Fibroblast of skin of left biceps (primary cell): ENCODE data around the gene RTN1.

Source experiments
- DNase-seq, 2 experiments: peaks; one replicate each; pipeline ENCODE4 v3.0.0-alpha.2; 2013; ENCODE audit warnings: low read depth in 2 of 2

The RTN1 gene, protein sequence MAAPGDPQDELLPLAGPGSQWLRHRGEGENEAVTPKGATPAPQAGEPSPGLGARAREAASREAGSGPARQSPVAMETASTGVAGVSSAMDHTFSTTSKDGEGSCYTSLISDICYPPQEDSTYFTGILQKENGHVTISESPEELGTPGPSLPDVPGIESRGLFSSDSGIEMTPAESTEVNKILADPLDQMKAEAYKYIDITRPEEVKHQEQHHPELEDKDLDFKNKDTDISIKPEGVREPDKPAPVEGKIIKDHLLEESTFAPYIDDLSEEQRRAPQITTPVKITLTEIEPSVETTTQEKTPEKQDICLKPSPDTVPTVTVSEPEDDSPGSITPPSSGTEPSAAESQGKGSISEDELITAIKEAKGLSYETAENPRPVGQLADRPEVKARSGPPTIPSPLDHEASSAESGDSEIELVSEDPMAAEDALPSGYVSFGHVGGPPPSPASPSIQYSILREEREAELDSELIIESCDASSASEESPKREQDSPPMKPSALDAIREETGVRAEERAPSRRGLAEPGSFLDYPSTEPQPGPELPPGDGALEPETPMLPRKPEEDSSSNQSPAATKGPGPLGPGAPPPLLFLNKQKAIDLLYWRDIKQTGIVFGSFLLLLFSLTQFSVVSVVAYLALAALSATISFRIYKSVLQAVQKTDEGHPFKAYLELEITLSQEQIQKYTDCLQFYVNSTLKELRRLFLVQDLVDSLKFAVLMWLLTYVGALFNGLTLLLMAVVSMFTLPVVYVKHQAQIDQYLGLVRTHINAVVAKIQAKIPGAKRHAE

GRCh38 chr14:59870277-59871165 lies at the start of gene RTN1:
Gene RTN1 (minus strand): TSS chr14:59870776. CDS start chr14:59870630, 146 bp downstream.
- DNase-seq: peak in 1 of 2 experiments; percentile 3

- DNase-seq: no peak
Observed at GRCh38 chr14:59920378-59920683, 49.8 kb upstream of the RTN1 start.

GRCh38 chr14:59919570-59920377 lies 49.2 kb upstream of the RTN1 start, which contains the start of gene LRRC9:
Gene LRRC9 (plus strand): TSS chr14:59920144.
- no peak for DNase-seq

GRCh38 chr14:59918824-59919569 lies 48.4 kb upstream of the RTN1 start:
- peak; percentile 4 to 5 for DNase-seq

GRCh38 chr14:59913187-59913586 lies 42.6 kb upstream of the RTN1 start:
- no peak for DNase-seq

DNA sequence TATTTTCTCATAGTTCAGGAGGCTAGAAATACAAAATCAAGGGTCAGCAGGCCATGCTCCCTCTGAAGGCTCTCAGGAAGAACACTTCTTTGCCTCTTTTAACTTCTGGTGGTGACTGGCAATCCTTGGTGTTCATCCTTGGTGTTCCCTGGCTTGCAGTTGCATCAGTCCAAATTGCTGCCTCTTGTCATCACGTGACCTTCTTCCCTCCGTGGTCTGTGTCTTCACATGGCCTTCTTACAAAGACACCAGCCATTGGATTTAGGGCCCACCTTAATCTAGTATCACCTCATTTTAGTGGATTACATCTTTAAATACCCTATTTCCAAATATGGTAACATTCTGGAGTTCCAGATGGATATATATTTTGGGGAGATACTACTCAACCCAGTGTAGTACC lies 41.9 kb upstream of the RTN1 start:
- DNase-seq: no peak

- no peak for DNase-seq
Observed at GRCh38 chr14:59905188-59905587, 34.6 kb upstream of the RTN1 start.

DNA sequence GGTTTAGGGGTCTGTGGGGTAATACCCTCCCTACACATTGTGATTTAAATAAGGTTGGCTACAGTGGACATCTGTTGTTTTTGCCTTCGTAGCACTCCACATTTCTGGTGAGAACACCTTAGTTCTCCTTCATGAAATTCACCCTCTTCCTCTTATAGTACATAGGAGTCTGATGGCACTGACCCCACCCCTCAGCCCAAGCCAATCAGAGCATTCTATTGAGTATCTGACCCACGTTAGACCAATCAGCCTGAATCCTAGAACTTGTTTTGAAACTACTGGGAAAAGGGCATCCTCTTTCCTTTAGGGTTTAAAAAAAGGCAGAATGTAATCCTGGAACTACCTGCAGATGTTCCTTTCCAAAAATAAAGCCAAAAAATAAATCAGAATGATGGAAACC lies 33.6 kb upstream of the RTN1 start:
- DNase-seq: no peak

DNA sequence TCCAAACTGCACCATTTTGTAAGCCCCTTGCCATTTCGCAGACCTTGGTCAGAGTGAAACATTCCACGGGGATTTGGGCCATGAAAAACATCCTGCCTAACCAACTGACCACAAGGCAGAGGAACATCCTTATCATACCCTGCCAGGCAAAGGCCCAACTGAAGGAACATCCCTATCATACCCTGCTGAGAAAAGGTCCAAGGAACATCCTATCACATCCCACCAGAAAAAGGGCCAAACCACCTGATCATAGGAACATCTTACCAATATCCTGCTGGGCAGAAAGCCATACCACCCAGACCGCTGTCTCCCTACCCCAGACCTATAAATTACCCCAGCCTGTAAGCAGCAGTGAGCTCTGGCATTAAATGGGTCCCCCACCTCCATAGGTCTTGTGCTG lies 30.0 kb upstream of the RTN1 start:
- DNase-seq: no peak

GRCh38 chr14:59897757-59898383 lies 27.3 kb upstream of the RTN1 start:
- no peak for DNase-seq

DNA sequence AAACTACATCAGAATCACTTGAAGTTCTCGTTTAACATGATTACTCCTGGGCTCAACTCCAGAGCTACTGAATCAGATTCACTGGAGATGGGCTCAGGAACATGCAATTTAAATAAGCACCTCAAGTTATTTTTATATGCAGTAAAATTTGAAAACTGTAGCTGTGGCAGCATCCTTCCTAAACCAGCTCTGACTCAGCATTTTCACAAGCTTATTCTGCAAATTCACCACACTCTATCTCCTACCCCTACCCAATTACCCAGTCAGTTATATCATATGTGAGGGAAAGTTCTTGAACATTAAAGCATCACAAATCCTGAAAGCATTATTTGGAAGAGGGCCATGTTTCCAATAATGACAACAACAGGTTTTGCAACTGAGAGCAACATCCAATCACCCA lies 25.1 kb upstream of the RTN1 start:
- DNase-seq: no peak

DNA sequence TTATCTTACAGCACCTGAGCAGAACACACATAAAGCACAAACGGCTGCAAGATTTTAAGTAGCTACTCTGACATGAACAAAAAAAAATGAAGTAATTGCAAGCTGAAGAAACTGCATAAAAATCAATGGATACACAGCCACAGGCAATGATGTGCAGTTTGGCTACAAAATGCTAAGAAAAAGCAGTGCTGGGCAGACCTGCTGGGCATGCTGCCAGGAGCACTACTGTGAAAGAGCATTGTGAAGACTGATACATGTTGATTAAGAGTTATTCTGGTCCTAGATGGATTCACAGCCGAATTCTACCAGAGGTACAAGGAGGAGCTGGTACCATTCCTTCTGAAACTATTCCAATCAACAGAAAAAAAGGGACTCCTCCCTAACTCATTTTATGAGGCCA lies 20.1 kb upstream of the RTN1 start:
- DNase-seq: no peak

DNA sequence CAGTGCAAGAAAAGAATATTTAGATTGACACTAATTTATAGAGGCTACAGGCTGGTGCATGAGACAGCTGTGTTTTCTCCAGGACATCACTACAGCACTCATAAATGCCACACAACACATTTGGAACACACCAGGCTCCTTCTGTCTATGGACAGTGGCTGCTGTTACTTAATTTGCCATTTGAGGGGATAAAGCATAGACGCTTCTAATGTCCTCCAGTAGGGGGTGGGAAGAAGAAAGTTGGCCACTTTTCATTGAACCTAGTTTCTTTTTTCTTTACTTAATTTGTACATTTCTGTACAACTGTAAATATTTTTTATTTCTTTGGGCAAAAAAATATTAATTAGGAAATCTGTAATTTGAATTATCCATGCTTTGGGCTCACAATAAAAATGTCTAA lies 12.4 kb upstream of the RTN1 start:
- no peak for DNase-seq

DNA sequence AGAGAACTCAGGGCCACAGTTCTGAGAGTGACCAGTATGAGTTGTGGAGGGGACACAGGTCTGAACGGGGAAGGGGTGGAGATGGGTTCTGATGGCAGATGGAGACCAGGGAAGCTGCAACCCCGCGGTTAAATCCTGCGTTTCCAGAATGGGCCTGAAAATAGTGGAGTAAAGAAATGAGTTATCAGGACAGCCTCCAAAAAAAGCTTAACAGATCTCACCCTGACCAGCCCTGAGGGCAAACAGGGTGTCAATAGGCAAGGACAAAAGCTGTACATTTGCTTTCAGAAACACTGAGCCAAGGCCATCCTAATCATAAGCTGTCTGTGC lies 555 bp upstream of the RTN1 start:
- no peak for DNase-seq

DNA sequence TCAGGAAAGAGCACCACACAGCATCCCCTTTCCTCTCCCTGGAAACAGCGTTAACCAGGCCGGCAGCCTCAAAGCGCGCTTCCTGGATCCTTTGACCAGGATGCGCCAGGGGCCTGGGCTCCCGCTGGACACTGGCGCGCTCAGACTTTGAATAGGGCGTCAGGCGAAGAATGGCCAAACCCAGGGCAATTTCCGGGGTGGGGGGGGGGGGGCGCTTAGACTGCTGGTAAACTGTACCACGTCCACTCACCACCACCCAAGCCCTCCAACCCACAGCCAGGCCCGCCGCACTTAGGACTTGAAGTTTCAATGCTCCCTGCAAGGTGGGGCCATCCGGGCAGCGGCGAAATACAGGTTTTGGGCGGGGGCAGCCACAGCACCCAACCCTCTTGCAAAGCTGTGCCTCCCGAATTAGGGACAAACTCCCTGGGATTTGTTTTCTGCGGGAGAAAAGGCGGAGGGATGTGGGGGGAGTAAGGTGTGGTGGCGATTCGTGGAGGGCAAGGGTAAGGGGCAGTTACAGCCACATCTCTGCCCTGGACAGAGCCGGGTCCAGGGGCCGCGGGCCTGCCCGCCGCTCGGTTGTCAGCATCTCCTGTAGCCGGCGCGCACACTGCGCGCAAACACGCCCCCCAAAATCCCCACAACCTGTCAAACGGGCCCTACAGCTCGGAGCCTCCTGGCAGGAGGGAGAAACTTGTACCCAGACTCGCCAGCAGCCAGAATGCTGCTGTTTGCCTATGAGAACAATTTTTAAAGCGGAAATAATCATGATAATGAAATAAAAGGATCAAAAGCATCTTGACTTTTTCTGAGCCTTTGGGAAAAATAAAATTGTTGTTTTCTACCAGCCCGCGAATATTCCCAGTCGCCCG lies 958 bp downstream of the RTN1 start:
- no peak for DNase-seq

- no peak for DNase-seq
Observed at GRCh38 chr14:59868021-59868420, 2.6 kb downstream of the RTN1 start.

DNA sequence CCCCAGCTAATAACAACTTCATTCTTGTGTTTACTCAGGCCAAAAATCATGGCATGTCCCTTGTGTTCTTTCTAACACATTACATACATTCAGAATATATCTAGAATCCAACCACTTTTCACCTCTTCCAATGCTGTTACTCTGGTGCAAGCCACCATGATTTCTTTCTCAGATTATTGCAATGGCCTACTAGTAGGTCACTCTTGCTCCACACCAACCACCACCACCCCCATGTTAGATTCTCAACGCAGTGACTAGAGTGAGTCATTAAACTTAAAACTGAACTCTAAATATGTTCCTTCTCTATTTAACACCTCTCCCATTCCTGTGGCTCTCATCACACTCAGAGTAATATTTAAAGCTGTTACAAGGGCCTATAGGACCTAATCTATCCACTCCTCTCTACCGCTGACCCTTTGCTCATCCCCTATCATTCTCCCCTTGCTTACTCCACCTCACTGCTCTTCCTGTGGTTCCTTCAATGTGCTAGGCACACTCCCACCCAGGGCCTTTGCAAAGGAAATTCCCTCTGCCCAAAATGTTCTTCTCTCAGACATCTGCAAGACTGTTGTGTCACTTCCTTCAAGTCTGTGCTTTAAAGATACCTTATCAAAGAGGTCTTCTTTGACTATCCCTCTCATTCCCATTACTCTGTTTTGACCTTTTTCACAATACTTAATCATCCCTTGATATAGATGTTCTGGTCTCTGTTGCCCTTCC lies 6.6 kb downstream of the RTN1 start:
- DNase-seq: no peak

GRCh38 chr14:59857328-59857727 lies 13.2 kb downstream of the RTN1 start:
- DNase-seq: no peak

GRCh38 chr14:59852350-59852749 lies 18.2 kb downstream of the RTN1 start:
- DNase-seq: no peak
